PC-9 (cell line): ENCODE data around the gene AADACL3.

ENCODE experiments used
- CTCF ChIP-seq: fragments of 200-600 bp; sonication (generic); conservative IDR thresholded peaks from 2 replicates; pipeline ENCODE4 v1.6.1; 2017; ENCODE audit warnings: mixed run types, antibody characterized with exemption, mild to moderate bottlenecking, moderate library complexity
- EZH2 ChIP-seq: fragments of 200-600 bp; sonication (generic); IDR thresholded peaks from 2 replicates; pipeline ENCODE4 v1.8.0; 2017; ENCODE audit warnings: antibody characterized with exemption, low read depth

GRCh38 chr1:12678350-12678749 is 37.6 kb upstream of the AADACL3 start:
- TF ChIP-seq CTCF, result no peak
- no peak for TF ChIP-seq EZH2
